ENCODE results near the gene SYNE1.
A peak's percentile ranks its signal among the peaks of the same experiment; 100 is the strongest.

SYNE1 gene

DNA sequence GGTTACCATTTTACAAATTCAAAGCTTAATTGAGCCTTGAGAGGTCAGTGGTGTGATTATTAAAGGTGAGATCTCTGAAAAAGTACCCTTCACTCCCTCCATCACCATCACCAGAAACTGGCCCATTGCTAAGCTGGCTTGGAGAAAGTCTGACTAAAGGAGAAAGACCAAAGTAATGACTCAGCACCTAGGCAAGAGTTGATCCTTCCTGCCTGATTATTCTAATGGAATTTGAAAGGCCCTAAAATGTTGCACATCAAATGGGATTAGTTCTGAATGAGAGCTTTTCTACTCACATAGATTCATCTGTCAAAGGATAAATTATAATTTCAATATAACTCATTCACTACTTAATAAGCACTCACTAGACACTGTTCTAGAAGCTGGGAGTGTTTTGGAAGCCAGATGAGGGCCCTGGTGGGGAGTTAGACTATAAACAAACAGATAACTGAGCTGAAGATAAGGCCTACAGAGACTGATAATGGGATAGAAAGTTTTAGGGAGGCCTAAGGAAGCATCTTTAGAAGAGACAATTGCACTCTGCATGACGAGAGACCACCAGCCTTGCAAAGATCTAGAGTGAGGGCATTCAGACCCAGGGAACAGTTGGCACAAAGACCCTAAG lies 366.7 kb downstream of the SYNE1 start:
- H3K4me3 ChIP-seq (ENCODE audit: low read length), result no peak overlapping the region
- TF ChIP-seq CTCF (conservative IDR thresholded peaks at IDR 0.05; ENCODE audit: low read depth, low read length), result no peak
- peak; percentile 72 for DNase-seq (ENCODE audit: low read depth)

DNA sequence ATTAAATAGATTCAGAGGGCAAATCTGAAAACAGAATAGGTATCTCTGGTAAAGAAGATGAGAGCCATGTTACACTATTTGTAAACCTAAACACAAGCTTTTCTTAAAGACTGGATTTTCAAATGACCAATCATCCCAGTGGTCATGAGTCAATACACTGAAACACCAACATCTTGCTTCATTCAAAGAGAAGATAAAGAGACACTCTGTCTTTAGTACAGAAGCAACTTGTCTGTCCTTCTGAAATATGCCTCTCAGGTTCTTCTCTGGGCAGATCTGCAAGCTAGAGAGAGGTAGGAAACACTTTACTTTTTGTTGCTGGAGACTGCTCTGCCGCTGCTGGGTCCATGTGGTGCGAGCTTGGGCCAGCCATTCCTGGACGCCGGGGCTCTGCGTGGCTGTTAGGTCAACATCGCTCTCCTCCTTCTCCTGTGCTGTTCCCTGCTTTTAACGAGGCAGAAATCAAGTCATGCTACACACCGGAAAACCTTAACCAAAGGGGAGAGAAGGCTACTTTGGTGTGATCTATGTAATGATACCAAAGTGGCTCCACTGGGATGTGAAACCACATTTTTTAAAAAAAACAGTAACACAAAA lies 368.2 kb downstream of the SYNE1 start:
- no peak overlapping the region for H3K4me3 ChIP-seq (ENCODE audit: low read length)
- no peak for DNase-seq (ENCODE audit: low read depth)
- no peak for TF ChIP-seq CTCF (conservative IDR thresholded peaks at IDR 0.05; ENCODE audit: low read depth, low read length)

DNA sequence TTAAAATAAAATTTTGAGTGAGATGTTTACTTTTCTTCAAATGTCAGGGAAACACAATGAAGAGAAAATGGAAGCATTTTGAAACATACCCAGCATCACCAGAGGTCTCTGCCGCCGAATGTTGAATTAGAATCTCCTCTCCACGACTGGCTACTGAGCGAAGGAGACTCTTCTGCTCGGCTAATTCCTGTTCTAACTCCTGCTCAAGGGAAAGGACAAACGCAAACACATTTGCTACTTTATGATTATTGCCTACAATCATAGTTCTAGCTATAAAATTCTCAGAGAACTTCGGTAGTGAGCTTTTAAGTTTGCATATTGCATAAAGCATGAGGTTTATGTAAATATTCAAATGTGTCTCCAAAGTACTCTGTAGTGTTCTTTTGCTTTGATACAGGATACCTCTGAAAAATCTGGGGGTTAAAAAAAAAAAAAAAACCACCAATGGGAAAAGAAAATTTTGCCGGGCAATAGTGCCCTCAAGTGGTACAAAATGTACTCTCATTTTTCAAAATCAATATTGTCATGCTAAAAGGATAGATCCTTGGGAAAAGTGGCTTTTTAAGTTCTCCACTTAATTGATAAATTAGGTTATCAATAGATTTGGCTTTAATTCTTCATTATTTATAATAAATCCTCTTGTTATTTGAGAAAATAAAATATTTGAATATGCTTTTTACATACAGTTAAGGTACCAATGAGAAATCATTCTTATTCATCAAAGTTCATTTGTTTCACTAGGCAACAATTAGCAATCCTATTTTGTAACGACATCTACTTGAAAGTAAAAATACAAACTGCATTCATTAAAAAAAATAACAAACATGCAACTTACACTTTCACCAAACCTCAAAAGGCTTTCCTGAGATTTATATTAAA lies 369.0 kb downstream of the SYNE1 start:
- H3K4me3 ChIP-seq (ENCODE audit: low read length), result no peak overlapping the region
- DNase-seq (ENCODE audit: low read depth), result no peak

DNA sequence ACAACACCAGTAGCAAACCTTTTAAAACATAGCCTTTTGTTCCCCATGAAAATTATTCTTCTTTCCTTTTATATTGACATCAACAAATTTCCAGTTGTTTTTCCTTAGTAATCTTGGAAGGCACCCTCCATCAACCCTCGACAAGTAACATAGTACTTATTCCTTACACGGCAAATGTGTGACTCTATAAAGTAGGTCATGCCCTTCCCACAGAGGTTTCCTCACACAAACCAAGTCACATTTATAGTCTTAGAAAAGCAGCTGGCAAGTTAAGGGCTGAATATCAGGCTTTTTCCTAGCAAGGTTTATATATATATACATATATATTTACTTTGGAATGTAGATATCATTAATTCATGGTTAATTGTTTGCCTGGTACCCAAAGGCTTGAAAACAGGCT lies 371.5 kb downstream of the SYNE1 start:
- no peak for TF ChIP-seq CTCF (conservative IDR thresholded peaks at IDR 0.05; ENCODE audit: low read depth, low read length)
- no peak overlapping the region for H3K4me3 ChIP-seq (ENCODE audit: low read length)
- no peak for DNase-seq (ENCODE audit: low read depth)

More for the DNA sequence above, 369.0 kb downstream of the SYNE1 start:
- TF ChIP-seq CTCF (conservative IDR thresholded peaks at IDR 0.05; ENCODE audit: low read depth, low read length), result peak; percentile 58

DNA sequence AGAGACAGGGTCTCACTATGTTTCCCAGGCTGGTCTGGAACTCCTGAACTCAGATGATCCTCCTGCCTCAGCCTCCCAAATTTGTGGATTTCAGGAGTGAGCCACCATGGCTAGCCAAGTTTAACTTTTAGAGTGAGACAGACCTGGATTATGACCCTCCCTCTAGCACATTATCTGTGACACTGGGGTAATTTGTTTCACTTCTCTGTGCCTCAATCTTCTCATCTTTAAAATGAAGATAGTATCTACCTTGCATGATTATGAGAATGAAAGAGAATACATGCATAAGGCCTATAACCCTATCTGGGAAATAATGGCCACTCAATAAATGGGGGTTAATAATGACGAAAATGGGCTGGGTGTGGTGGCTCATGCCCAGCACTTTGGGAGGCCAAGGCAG lies 373.6 kb downstream of the SYNE1 start:
- no peak overlapping the region for H3K4me3 ChIP-seq (ENCODE audit: low read length)
- no peak for TF ChIP-seq CTCF (conservative IDR thresholded peaks at IDR 0.05; ENCODE audit: low read depth, low read length)
- no peak for DNase-seq (ENCODE audit: low read depth)

- DNase-seq (ENCODE audit: low read depth), result no peak
- no peak for TF ChIP-seq CTCF (conservative IDR thresholded peaks at IDR 0.05; ENCODE audit: low read depth, low read length)
- H3K4me3 ChIP-seq (ENCODE audit: low read length), result no peak overlapping the region
These were observed 376.0 kb downstream of the SYNE1 start for GRCh38 chr6:152261179-152261578.

Data from retinal pigment epithelial cell (primary cell).